C4-2B (cell line): ENCODE data around the gene SRSF10.

Experiments used
- ZFX ChIP-seq: fragments of 450-650 bp; IDR thresholded peaks from 2 replicates; pipeline ENCODE4 v1.6.1; 2017
- TF ChIP-seq, protein P1 (sequence below): fragments of 450-650 bp; conservative IDR thresholded peaks from 2 replicates; pipeline ENCODE4 v1.5.1; 2017; ENCODE audit warnings: mild to moderate bottlenecking

DNA sequence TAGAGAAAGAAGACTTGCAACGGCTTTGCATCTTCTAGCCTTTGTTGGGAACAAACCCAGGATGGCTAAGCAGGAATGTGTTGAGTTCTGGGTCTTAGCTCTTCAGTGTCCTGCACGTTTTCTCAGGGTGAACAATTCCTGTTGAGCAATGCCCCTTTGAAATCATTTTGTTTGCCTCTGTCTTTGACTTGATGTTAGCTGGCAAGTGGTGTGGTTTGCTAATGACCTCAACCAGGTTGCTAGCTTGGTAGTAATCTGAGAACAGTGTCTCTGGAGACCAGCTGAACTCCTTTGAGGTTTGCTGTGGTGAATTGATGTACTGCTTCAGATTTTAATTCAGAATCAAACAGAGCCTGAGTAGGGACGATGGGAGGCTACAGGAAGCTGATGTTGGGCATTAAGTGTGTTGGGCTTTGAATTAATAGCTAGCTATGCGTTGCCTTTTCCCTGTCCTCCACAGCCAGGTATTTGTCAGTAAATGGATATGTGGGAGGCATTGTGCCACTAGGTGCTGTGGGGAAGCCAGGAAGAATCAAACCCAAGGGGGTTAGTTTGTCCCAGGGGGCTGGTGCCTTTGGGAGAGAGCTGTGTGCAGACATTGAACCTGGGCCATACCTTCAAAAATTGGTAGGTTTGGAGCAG lies 23.3 kb upstream of the SRSF10 start:
- TF ChIP-seq, protein P1, sequence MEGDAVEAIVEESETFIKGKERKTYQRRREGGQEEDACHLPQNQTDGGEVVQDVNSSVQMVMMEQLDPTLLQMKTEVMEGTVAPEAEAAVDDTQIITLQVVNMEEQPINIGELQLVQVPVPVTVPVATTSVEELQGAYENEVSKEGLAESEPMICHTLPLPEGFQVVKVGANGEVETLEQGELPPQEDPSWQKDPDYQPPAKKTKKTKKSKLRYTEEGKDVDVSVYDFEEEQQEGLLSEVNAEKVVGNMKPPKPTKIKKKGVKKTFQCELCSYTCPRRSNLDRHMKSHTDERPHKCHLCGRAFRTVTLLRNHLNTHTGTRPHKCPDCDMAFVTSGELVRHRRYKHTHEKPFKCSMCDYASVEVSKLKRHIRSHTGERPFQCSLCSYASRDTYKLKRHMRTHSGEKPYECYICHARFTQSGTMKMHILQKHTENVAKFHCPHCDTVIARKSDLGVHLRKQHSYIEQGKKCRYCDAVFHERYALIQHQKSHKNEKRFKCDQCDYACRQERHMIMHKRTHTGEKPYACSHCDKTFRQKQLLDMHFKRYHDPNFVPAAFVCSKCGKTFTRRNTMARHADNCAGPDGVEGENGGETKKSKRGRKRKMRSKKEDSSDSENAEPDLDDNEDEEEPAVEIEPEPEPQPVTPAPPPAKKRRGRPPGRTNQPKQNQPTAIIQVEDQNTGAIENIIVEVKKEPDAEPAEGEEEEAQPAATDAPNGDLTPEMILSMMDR = no peak
- no peak for TF ChIP-seq ZFX
